GM21723 (cell line): ENCODE results near the gene HPCAL1.

Experiments used
- ATAC-seq: cut with Tn5 transposase; IDR thresholded peaks from one replicate; pipeline ENCODE4 v1.9.1; 2021; ENCODE audit warnings: mild to moderate bottlenecking, moderate library complexity; ENCODE audit not compliant: unreplicated experiment

The HPCAL1 gene

DNA sequence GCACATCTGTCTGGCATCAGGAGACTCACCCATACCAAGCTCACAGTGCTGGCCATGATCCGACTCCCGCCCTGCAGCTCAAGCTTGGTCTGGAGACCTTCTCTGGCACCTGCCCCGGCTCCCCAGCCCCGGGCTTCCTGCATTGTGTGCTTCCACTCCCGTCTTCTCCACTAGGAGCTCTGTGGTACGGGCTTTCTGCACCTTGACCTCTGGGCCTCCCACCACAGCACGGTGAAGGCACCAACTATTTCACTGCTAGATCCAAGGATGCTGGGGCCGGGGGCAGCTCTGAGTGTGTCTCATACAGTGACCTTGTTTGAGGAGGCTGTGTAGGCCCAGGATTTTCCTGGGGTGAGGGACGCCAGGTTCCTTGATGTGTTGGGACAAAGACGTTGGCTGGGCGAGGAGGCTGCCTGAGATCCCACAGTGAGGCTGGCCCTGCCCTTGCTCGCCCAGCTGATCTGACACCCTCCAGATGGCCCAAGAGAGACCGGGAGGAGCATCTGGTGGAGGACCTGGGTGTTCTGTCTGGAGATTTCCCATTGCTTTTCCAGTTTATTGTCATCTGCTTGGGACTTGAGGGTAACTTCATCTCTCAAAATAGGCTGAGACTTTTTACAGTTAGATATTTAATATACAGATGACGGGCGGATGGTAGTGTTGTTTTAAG, 64.0 kb downstream of the HPCAL1 start:
- no peak for ATAC-seq

GRCh38 chr2:10367472-10368439, 65.1 kb downstream of the HPCAL1 start:
- ATAC-seq = no peak

DNA sequence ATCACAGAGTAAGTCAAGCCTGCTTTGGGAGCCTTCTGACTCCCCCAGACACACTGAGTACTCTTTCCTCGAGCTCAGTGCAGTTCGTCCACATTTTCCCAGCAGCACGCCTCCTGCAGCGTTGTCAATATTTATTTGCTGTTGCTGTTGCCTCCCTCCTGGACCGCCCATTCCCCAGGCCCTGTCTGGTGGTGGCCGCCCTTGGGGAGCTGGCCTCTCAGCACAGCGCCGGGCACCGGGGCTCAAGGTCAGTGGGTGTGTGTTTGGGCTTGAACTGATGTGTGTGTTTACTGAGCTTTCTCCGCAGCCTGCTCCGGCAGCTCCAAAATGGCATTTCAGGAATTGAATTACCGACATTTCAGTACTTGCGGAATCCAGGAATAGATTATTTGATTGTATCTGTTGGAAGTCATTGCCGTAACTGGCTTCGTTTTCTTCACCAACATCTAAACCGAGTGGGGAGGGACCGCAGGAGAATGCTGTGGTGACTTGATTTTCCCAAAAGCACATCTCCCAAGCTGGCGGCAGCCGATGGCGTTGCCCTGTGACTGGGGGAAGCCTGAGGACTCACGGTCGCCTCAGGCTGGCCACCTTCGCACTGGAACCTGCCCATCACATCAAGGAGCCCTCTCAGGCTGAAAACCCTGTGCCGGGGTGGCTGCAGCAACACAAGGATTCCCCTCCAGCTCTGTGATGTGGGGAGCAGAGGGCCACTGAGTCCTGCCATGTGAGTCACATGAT, 66.0 kb downstream of the HPCAL1 start:
- no peak for ATAC-seq

- no peak for ATAC-seq
Observed at GRCh38 chr2:10369269-10370255, 66.9 kb downstream of the HPCAL1 start.

- ATAC-seq = no peak
Observed at GRCh38 chr2:10370390-10370789, 67.7 kb downstream of the HPCAL1 start.

DNA sequence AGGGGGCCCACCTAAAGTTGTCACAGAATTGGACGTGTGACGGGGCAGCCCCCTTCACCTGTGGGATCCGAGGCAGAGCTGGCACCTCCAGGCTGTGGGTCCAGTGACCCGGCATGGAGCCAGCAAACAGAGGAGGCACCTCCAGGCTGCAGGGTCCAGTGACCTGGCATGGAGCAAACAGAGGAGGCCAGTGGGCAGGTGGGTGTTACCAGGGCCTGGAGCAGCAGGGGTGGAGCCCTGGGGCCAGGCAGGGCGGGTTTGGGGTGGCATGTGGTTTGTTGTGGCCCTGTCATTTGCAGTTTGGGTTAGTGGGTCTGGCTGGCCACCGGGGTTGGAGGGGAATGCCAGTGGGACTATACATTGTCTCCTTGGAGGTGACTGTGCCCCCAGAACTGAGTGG, 68.2 kb downstream of the HPCAL1 start:
- ATAC-seq = no peak

GRCh38 chr2:10371441-10372196, 68.9 kb downstream of the HPCAL1 start:
- no peak for ATAC-seq

- no peak for ATAC-seq
Observed at GRCh38 chr2:10372203-10372861, 69.6 kb downstream of the HPCAL1 start.

DNA sequence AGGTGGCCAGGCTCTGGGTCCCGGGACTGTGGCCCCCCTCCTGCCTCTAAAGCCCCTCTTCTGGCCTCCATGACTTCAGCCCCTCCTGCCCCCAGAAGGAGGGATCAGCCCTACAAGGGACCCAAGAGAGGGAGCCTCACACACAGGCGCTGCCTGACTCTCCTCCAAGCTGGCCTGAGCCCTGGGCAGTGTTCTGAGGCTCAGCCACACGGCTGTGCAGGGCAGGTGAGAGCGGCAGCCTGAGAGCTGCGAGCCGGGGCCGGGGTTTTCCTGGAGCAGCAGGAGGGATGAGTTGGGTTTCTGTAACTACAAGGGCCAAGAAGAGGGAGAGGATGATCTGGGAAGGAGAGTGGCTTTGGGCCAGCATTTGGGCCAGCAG, 70.1 kb downstream of the HPCAL1 start:
- no peak for ATAC-seq

DNA sequence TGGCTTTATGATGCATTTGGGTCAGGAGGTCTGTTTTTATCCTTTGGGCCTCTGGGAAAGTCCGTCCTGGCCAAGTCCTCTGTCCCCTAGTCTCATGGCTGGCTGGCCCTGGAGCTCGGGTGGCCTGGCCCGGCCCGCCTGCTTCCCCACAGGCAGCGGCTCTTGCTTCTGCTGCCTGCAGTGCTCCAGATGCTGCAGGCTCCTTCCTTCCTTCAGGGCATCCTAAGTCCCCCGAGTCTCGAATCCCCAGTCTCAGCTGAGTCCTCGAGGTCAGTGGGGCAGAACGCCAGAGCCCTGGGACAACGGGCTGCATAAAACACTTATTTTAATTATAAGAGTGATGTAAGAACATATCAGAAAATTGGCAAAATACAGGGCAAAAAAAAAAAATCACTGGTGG, 71.2 kb downstream of the HPCAL1 start:
- ATAC-seq = no peak

DNA sequence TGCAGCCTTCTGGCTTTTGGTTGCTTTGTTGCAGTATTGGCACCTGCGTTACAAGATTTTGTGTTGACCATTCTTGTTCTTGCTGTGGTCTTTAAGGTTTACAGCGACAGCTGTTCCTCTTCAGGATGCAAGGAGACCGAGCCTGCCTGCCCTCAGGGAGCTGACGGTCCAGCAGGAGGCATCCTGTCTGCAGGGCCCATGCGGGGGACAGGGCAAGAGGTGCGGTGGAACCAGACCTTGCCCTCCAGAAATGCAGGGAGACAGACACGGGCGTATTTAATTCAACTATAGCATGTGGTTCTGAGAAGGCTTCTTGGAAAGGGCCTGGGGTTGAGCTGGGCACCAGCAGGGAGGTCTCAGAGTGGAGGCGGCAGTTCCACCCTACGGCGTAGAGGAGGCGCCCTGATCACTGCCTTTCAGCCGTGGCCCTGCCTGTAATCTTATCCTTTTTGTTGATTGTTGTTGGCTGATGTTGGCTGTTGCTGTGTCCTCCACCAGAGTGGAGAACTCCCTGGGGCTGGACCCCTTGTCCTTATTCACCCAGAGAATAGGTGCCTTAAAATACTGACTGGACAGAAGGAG, 71.7 kb downstream of the HPCAL1 start:
- ATAC-seq = no peak

- ATAC-seq = peak; percentile 52
Observed at GRCh38 chr2:10375570-10376281, 73.0 kb downstream of the HPCAL1 start.

DNA sequence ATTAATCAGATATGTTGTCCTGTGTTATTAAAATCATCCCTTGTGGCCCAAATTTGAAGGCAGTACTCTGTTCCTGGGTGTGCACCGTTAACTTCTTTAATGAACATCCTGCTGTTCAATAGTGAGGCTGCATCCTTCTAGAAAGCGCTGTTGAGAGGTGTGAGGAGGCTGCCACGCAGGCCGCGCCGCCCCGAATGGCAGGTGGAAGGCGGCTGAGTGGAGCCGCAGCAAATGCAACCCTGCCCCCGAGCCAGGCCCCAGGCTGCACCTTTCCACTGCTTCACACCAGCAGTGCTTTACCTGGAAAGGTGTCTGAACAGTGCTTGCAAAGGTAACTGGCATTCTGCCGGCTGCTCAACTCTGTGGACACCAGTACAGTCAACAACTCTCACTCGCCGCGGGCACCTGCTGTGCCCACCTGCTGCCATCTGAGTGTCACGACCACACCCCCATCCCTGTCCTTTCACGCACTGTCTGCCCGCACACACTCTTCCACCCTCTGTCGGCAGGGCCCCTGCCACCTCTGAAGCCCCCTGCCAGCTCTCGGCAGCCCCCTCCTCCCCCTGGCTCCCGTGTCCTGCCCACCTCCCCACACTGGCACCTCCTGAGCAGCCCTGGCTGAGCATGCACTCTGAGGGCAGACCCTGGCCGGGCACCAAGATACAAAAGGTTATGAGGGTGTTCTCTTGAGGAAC, 74.5 kb downstream of the HPCAL1 start:
- no peak for ATAC-seq

DNA sequence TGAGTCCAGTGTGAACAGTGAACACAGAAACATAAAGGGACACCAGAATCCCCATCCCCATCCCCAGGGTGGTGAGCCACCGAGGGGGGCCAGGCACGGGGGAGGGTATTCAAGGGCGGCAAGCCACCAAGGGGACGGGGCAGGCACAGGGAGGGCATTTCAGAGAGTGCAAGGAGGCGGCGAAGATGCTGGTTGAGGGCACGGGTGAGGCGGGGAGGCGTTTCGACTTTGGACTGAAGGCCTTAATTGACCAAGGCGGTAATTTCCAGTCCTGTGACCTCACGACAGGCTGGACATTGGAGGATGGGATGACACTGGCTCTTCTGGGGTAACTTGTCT, 75.0 kb downstream of the HPCAL1 start:
- no peak for ATAC-seq

DNA sequence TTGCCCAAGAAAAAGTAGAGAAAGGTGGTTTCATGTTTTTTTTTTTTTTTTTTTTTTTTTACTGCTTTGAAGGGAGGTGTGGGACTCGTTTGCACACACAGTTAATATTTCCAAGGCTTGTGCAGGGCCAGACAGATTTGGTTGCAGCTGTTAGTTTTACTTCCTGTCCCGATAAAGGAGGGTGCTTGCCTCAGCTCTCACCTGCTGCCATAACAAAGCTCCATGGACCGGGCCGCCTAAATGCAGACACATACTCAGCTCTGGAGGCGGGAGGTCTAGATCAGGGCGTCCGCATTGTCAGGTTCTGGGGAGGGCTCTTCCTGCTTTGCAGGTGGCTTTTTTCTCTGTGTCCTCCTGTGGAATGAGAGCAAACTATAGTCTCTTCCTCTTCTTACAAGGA, 75.5 kb downstream of the HPCAL1 start:
- ATAC-seq = peak; percentile 76

DNA sequence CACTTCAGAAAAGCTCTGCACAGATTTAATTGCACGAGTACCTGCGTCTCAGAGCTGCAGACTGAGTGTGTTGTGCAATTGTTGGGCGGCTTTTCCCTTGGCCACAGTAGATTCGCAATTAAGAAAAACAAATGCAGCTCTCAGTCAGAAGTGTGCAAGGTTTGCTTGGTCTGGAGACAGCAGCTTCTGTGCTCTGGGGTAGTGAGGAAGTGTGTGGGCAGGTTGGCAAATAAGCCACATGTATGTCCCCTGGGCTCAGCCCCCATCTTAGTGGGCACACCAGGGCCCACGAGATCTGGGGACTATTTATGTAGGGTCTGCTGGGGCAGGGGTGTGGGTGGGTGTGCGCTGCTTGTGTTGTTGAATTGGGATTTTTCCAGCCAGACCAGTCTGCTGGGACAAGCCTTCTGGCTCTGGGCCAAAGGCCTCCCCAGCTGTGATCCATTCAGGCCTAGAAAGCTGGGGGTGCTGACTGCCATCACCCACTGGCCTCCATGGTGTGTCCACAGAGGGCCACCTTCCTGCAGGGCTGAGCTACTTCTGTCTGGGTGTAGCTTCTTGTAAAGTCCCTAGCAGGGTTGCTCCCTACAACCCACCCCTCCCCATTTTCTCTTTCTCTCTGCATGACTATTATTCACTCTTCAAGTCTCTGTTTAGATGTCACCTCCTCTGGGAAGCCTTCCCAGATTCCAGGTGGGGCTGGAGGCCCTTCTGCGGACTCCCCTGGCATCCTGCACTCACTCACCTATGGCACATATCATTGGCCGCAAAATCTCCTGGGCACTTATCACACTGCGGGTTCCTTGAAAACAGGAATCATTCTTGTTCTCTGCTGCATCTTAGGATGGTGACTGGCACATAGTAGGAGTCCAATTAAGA, 77.6 kb downstream of the HPCAL1 start:
- ATAC-seq = no peak

GRCh38 chr2:10381997-10382353, 79.3 kb downstream of the HPCAL1 start:
- no peak for ATAC-seq
